ENCODE data around the gene HDAC4.

Gene HDAC4

GRCh38 chr2:239053801-239054503, 346.9 kb downstream of the HDAC4 start:
- TF ChIP-seq EGR1 (IDR thresholded peaks at IDR 0.05), result no peak

- TF ChIP-seq FOXM1 (IDR thresholded peaks at IDR 0.05; ENCODE audit: borderline replicate concordance, low read depth) (no peak), ZBTB7A (IDR thresholded peaks at IDR 0.05; ENCODE audit: low read depth) (no peak), TEAD4 (IDR thresholded peaks at IDR 0.05) (no peak), TCF12 (IDR thresholded peaks at IDR 0.05; ENCODE audit: low read depth) (no peak), YY1 (IDR thresholded peaks at IDR 0.05; ENCODE audit: low read depth) (no peak), MAX (IDR thresholded peaks at IDR 0.05) (no peak), REST (IDR thresholded peaks at IDR 0.05; ENCODE audit: low read depth) (no peak), CREB1 (IDR thresholded peaks at IDR 0.05; ENCODE audit: low read depth) (no peak)
These were observed 347.8 kb downstream of the HDAC4 start for GRCh38 chr2:239052798-239053665.

GRCh38 chr2:239051891-239052445, 348.9 kb downstream of the HDAC4 start:
- no peak for TF ChIP-seq YY1 (IDR thresholded peaks at IDR 0.05; ENCODE audit: low read depth)

- TF ChIP-seq EGR1 (IDR thresholded peaks at IDR 0.05) (no peak), FOXM1 (IDR thresholded peaks at IDR 0.05; ENCODE audit: borderline replicate concordance, low read depth) (no peak), RAD21 (IDR thresholded peaks at IDR 0.05; ENCODE audit: low read depth) (no peak), TCF12 (IDR thresholded peaks at IDR 0.05; ENCODE audit: low read depth) (no peak), REST (IDR thresholded peaks at IDR 0.05; ENCODE audit: low read depth) (no peak), NFIC (IDR thresholded peaks at IDR 0.05) (no peak), TAF1 (IDR thresholded peaks at IDR 0.05; ENCODE audit: low read depth) (no peak), YY1 (IDR thresholded peaks at IDR 0.05; ENCODE audit: low read depth) (no peak), CEBPB (IDR thresholded peaks at IDR 0.05) (no peak), TEAD4 (IDR thresholded peaks at IDR 0.05) (no peak), CREB1 (IDR thresholded peaks at IDR 0.05; ENCODE audit: low read depth) (no peak), USF1 (IDR thresholded peaks at IDR 0.05) (no peak), ZBTB7A (IDR thresholded peaks at IDR 0.05; ENCODE audit: low read depth) (no peak), MAX (IDR thresholded peaks at IDR 0.05) (no peak), EP300 (IDR thresholded peaks at IDR 0.05; ENCODE audit: borderline replicate concordance) (no peak)
These were observed 350.6 kb downstream of the HDAC4 start for GRCh38 chr2:239050252-239050649.

GRCh38 chr2:239049421-239050251, 351.2 kb downstream of the HDAC4 start:
- TF ChIP-seq ZBTB7A (IDR thresholded peaks at IDR 0.05; ENCODE audit: low read depth) (no peak), MAX (IDR thresholded peaks at IDR 0.05) (no peak), NFIC (IDR thresholded peaks at IDR 0.05) (no peak), EGR1 (IDR thresholded peaks at IDR 0.05) (no peak), FOXM1 (IDR thresholded peaks at IDR 0.05; ENCODE audit: borderline replicate concordance, low read depth) (no peak), TAF1 (IDR thresholded peaks at IDR 0.05; ENCODE audit: low read depth) (no peak), RAD21 (IDR thresholded peaks at IDR 0.05; ENCODE audit: low read depth) (no peak), EP300 (IDR thresholded peaks at IDR 0.05; ENCODE audit: borderline replicate concordance) (no peak), CREB1 (IDR thresholded peaks at IDR 0.05; ENCODE audit: low read depth) (no peak)

Data from Ishikawa (cell line).